Lung microvascular endothelial cell (primary cell): ENCODE results near the gene RXRA. TPM values are rescaled to one million over a fixed set of nuclear protein-coding genes. Genes with fewer than 3 reads are reported as not detected.
"Not testable (repeated sequence)": the region's sequence is repeated elsewhere in the genome, so short reads cannot be mapped to it uniquely, and the experiment has no call there.

Experiments
- DNase-seq, 2 donors: peaks; one replicate each; pipeline versions ENCODE4 v3.0.0 to v3.0.0-alpha.2; 2010; ENCODE audit warnings: low read depth in 2 of 2
- total RNA-seq: library from RNA; depleted of rRNA; stranded (reverse); fragments of >200 nt; gene quantifications from 2 replicates; pipeline ENCODE4 v1.2.1, GENCODE V29; 2014

Gene RXRA
- total RNA-seq, 1 donor from 2014 or later: 14.9 TPM

DNA sequence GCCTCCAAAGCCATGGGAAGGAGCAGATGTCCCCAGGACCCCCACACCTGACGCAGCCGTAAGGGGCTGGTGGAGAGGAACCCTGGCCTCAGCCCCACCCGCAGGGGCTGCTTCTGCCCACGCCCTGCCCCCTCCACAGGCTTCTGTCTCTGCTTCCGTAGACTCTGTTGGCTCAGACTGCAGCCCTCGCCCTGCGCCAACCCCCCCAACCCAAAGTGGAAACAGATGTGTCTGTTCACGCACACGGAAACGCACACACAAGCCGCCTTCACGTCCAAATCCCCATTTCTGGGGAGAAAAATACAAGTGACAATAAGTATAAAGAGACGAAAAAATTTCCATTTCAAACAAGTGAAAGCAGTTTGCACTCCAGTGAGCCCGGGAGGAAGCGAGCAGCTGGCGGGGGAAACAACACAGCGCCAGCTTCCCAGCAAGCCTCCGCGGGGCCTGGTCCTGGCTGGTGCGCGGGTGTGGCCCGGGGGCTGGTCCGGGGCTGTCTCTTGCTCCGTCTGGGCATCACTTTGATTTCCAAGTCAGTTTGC is 32.6 kb upstream of the RXRA start:
- peak in 1 of 2 donors; percentile 68 for DNase-seq

GRCh38 chr9:134294153-134295071 is 31.8 kb upstream of the RXRA start:
- DNase-seq: peak; percentile 25 to 71

DNA sequence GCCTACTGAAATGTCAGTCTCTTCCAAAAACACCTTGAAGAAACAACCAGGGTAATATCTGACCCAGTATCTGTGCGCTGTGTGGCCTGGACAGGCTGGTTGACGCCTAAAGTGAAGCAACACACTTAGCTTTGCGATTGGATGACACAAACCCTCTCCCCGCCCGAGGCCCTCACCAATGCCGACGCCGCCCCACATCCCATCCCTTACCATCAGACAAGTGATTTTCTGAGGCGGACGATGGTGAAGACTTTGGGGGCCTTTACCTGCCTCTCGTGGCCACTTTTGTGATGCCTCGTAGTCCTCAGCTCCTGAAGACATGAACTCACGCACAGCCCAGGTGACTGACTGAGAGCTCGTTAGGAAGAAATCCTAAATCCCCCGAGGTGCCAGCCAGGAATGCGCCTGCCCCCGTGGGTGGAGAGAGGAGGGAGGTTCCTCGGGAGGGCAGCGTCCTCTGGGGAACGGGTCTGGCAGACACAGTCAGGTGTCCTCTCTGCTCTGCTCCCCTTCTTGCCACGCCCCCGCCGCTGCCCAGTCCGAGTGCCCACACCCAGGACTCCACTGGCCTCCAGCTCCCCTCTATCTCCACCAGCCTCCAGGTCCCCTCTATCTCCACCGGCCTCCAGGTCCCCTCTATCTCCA is 31.0 kb upstream of the RXRA start:
- no peak for DNase-seq

DNA sequence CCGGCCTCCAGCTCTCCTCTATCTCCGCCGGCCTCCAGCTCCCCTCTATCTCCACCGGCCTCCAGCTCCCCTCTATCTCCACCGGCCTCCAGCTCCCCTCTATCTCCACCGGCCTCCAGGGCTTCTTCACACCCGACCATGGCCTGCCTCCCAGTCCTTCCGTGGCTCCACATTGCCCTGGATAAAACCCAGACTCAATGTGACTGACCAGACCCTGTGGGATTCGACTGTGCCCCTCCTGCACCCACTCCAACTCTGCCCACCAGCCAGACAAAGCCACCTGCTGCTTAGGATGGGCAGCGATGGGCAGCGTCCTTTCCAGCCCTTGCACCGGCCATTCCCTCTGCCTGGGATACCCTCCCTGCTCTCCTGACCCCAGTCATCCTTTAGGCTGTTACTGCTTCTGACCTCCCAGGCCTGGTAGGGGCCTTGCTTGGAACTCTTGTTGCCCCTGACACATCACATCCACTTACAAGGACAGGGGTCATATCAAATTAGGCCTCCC is 30.5 kb upstream of the RXRA start:
- DNase-seq: no peak

GRCh38 chr9:134296301-134297082 is 29.8 kb upstream of the RXRA start:
- DNase-seq: no peak

DNA sequence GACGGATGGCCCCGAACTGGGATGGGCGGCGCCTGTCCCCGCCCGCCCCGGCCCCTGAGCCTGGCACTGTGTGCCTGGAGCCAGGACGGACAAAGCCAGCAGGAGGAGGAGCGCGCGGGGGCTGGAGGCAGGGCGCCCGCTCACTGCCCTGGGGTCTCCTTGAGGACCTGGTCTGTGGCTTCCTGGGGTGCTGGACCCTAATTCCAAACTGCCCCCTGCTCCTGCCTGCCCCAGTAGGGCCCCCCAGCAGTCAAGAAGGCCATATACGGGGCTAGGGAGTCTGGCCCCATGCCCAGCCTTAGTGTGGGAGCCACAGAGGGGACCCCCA is 29.2 kb upstream of the RXRA start:
- DNase-seq: no peak

GRCh38 chr9:134297576-134297975 is 28.7 kb upstream of the RXRA start:
- no peak for DNase-seq

DNA sequence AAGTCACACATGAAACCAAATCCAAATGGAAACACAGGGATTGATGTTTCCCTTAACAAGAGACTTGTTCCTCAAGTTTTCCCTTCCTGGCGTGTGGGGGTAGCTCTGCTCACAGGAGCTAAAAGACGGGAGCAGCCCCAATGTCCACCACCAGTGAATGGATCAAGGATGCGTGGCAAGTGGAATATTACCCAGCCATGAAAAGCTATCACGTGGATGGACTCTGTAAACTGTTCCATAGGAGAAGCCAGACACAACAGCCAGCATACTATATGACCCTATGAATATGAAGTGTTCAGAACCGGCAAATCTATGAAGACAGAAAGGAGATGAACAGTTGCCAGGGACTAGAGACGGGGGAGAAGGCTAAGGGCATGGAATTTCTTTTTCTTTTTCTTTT is 28.3 kb upstream of the RXRA start:
- no peak for DNase-seq

DNA sequence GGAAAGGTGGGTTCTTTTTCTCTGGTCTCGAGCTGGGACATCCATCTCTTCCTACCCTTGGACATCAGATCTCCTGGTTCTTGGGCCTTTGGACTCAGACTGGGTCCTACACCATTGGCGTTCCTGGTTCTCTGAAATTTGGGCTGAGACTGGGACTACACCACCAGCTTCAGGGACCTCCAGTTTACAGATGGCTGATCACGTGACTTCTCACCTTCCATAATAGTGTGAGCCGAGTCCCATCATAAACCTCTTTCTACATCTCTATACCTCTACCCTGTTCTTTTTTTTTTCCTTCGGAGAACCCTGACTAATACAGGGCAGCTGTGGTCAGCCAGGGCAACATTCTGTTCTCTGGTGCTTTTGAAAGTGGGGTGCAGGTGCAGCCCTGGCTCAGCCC is 27.2 kb upstream of the RXRA start:
- DNase-seq: no peak

DNA sequence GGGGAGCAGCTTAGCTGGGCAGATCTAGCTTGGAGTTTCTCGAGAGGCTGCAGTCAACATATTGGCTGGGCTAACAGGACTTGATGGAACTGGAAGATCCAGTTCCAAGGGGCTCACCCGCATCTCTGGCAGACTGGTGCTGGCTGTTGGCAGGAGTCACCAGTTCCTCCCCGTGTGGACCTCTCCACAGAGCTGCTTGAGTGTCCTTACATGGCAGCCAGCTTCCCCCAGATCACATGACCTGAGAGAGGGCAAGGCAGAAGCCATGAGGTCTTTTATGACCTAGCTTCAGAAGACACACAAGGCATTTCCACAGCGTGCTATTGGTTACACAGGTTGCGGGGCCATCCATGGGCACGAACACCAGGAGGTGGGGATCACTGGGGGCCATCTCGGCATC is 26.4 kb upstream of the RXRA start:
- DNase-seq: no peak

- no peak for DNase-seq
These were observed 24.7 kb upstream of the RXRA start for GRCh38 chr9:134301387-134302129.

DNA sequence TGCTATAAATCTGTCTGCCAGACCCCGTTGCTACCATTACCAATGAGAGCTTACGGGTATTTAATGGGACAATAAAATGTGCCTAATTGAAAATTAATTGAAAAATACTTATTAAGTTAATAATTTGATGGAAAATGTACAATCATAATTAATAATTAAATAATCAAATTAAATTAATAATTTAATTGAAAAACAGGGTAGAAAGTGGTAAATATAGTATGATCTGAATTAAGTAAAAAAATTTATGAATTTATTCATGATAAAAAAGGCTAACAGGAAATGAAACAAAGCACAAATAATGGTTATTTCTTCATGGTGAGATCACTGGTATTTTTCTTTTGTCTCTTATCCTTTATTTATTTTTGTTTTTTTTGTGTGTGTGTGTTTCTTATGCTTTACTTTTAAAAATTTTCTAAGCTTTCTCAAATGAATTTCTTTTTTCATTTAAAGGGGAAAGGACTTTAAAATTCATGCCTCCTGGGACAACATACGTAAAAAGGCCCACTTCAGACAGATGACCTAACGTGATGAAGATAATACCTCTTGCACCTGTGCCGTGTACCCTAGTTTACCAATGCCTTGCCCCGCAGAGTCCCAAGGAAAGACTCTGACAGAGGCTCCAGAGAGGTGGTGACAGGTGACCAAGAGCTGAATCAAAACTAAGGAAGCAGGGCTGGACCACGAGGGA is 24.0 kb upstream of the RXRA start:
- no peak for DNase-seq

DNA sequence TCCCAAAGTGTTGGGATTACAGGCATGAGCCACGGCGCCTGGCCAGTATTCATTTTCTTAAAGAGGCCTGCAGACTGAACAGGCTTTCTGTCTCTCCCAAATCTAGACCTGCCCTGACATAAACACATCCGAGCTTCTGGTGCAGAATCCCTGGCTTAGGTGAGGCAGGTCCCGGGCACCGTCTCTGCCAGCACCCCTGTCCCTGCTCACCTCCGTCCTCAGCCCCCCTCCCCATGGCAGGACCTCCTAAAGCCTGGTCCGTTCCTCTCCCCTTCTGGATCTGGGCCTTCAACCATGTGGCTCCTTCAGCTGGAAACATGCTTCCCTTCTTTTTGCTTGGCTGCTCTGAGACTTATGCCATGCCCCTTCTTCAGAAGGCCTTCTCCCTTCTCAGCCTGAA is 22.7 kb upstream of the RXRA start:
- DNase-seq: no peak

GRCh38 chr9:134304261-134304660 is 22.0 kb upstream of the RXRA start:
- DNase-seq: no peak

DNA sequence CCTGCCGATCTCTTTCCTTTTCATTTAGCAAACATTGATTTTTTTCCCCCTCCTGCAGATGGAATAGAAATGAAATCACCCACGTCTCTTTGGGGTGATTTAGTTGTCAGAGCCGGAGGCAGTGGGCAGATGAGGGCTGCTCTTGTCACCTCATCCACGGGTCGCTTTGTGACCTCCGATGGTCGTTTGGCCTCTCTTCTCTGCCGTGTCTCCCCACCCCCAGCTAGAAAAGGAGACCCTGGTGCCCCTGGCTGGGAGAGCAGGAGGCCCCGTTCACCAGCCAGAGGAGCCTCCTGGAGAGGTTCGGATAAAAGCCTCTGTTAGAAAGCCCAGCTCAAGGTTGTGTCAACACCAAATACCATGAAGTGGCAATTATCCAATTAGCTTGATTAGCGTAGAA is 21.6 kb upstream of the RXRA start:
- no peak for DNase-seq

GRCh38 chr9:134305533-134305932 is 20.7 kb upstream of the RXRA start:
- DNase-seq: no peak

- DNase-seq: not testable (repeated sequence)
These were observed 20.2 kb upstream of the RXRA start for GRCh38 chr9:134306042-134306441.

GRCh38 chr9:134306636-134307600 is 19.3 kb upstream of the RXRA start:
- DNase-seq: no peak
